GM03348 (cell line): ENCODE data around the gene KPNA6.
"Not testable (repeated sequence)": the region's sequence is repeated elsewhere in the genome, so short reads cannot be mapped to it uniquely, and the experiment has no call there.

ENCODE experiments used
- DNase-seq: peaks from one replicate; pipeline ENCODE4 v3.0.0; 2012; ENCODE audit warnings: low spot score

KPNA6 gene

DNA sequence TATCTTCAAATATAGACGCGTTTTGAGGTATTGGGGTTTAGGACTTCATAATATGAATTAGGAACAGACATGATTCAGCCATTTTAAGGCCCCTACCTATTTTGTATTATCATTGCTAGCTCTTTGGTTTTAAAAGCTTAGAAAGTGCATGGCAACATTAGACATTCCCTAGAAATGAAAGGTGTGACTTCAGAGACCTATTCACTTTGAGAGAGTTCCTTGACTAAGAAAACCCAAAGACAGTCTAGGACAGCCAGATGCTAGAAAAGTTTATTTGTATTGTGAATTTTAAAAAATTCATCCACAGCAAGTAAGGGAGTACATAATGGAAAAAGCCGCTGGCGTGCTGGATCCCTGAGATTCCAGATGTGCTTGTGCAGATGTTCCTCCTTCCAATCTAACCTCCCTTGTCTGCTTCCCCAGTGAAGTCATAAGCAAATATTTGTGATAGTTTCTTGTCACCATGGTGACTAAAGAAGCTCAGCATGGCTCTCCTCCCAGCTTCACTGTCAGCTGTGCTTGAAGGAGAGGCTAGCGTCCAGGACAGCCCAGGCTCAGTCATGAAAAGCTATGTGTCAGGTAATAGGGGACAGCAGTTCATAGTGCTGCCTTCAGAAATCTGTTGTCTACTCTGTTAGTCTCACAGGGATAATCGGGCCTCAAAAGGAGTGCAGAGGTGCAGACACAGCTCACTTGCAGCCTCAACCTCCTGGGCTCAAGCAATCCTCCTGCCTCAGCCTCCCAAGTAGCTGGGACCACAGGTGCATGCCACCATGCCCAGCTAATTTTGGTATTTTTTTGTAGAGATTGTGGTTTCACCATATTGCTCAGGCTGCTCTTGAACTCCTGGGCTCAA lies 34.8 kb downstream of the KPNA6 start:
- peak; percentile 89 for DNase-seq

DNA sequence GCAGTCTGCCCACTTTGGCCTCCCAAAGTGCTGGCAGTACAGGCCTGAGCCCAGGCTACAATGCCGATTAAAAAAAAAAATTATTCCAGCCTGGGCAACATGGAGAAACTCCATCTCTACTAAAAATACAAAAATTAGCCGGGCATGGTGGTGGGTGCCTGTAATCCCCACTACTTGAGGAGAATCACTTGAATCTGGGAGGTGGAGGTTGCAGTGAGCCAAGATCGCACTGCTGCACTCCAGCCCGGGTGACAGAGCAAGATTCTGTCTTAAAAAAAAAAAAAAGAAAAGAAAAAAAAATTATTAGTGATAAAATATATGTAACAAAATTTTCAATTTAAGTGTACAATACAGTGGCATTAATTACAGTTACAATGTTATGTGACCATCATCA lies 35.4 kb downstream of the KPNA6 start:
- not testable (repeated sequence) for DNase-seq

DNA sequence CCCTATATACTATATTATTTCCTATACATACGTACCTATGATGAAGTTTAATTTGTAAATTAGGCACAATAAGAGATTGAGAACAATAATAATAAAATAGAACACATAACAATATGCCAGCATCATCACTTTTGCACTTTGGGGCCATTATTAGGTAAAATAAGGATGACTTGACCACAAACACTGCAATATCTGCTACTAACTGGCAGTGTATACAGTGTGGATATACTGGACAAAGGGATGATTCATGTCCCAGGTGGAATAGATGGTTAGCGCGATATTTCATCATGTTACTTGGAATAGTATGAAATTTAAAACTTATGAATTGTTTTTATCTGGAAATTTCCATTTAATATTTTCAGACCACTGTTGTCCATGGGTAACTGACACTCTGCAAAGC lies 36.2 kb downstream of the KPNA6 start:
- DNase-seq: no peak

- DNase-seq: not testable (repeated sequence)
These were observed 39.9 kb downstream of the KPNA6 start for GRCh38 chr1:32147799-32148198.

DNA sequence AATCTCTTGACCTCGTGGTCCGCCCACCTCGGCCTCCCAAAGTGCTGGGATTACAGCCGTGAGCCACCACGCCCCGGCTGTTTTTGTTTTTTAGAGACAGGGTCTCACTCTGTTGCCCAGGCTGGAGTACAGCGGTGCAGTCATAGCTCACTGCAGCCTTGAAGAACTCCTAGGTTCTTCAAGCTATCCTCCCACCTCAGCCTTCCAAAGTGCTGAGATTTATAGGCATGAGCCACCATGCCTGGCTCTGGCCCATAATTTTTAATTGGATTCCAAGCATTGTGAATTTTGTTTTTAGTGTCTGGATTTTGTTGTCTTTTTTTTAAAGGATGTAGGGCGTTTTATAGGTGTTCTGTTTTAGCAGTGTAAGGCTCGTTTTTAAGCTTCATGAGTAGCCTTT lies 43.0 kb downstream of the KPNA6 start:
- no peak for DNase-seq

GRCh38 chr1:32151319-32151787 lies 43.5 kb downstream of the KPNA6 start:
- peak; percentile 65 for DNase-seq

- no peak for DNase-seq
These were observed 51.3 kb downstream of the KPNA6 start for GRCh38 chr1:32159189-32159588.

- no peak for DNase-seq
These were observed 55.5 kb downstream of the KPNA6 start for GRCh38 chr1:32163405-32163804.

DNA sequence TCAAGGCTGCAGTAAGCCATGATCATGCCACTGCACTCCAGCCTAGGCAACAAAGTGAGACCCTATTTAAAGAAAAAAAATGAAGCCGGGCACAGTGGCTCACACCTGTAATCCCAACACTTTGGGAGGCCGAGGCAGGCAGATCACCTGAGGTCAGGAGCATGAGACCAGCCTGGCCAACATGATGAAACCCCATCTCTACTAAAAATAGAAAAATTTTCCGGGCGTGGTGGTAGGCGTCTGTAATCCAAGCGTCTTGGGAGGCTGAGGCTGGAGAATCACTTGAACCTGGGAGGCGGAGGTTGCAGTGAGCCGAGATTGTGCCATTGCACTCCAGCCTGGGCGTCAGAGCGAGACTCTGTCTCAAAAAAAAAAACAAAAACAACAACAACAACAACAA lies 57.8 kb downstream of the KPNA6 start:
- not testable (repeated sequence) for DNase-seq

DNA sequence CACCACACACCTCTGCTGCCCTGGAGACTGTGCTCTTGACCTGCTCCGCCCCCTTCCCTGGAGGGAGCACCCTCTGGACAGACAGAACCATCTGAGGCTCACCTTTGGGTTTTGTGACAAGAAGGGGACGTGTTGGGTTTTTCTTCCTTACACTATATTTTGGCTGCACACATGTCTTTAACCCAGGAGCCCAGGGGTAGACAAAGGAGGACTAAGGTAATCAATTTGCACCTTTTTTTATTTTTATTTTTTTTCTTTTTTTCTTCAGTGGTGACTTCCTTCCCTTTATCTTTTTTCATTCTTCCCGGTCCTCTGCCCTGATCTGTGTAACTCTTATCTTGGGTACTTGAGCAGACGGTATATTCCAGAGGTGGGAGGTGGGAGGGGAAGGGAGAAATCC lies 63.1 kb downstream of the KPNA6 start:
- no peak for DNase-seq

DNA sequence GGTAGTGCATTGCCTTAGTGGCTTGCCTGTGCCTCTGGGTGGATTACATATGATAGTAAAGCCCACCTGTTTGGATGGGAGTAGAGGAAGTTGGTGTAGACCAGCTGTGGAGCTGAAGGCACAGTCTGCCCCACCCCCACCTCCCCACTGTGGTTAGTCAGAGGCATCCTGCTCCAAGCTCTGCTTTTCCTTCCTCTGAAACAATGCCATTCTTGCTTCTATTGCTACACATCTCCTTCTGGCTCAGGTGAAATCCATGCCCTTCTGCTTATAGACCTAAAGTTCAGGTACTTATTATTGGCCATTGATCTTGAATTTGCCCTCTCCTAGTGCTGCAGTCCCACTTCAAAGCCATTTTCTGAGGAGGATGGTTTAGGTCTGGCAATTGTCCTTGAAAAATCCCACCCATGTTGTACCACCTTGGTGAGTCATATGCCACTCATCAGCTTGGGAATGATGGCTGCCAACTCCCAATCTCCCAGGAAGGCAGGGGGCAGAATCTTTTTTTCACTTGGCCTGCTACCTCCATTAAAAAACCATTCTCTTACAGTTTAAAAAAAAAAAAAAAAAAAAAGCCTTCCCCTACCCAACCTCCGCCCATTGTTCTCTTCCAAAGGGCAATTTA lies 64.9 kb downstream of the KPNA6 start:
- peak; percentile 31 for DNase-seq

DNA sequence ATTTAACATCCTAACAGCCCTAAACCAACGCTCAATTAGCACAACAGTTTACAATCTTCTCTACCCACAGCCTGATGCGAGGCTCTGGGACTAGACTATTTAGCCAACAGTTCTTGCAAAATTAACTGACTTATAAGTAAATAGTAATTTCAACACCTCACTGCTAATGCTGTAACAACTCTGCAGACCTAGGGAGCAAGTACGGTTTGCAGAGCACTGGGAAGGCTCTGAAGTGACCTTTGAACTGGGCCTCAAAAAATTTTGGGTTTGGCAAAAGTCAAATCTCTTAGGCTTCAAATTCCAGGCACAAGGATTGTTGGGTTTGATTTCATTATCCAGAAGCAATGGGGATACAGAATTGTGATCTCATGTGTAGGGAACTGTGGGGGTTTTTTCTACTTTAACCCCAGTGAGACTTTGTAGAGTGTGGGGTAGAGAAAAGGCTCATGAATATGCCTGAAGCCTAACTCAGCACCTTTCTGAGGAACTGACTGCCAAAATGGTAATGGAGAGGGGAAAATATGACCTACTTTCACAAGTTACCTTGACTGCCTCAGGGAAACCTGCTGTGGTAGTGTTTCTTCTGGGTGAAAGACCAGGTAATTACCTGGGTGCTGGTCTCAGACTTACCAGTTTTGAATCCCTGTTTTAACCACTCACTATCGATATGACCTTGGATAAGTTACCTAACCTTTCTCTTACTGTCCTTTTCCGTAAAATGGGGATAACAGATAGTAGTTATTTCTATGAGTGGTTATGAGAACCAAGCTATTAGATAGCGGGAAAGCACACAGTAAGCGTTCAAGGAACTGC lies 70.7 kb downstream of the KPNA6 start:
- no peak for DNase-seq

- no peak for DNase-seq
These were observed 71.3 kb downstream of the KPNA6 start for GRCh38 chr1:32179193-32179442.

- DNase-seq: peak; percentile 99
These were observed 71.8 kb downstream of the KPNA6 start, which contains the start of gene TXLNA for GRCh38 chr1:32179443-32180185. Gene TXLNA (plus strand): TSS chr1:32179675. CDS start chr1:32180346, 671 bp downstream.

DNA sequence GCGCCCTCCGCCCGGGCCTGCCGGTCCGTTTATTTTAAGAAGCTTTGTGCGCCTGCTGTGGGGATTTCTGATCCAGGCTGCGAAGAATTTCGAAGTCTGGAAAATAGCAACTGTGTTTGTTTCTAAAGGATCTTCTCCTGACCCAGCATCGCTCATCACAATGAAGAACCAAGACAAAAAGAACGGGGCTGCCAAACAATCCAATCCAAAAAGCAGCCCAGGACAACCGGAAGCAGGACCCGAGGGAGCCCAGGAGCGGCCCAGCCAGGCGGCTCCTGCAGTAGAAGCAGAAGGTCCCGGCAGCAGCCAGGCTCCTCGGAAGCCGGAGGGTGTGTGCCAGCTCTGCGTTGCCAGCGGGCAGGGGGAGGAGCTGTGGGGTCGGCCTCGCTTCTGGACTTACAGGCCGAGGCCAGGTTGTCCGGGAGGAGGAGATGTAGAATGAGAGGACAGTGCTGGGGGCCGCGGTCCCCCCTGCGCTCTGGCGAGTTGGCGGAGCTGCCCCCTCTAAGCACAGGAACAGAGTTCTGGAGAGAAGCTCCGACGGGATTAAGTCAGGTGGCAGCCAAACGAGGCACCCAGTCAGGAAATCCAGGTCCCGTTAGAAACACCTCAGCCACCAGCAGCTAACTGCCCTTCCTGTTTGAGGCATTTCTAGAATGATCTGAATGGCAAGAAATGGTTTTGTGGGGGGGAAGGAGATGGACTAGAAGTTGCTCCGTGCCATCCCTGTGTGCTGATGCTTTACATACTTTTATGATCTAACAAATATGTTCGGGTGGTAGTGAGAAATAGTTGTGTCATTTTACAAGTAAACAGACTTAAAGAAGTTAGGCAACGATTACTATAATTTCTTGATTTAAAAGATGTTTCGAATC lies 72.6 kb downstream of the KPNA6 start:
- peak; percentile 77 for DNase-seq

- DNase-seq: no peak
These were observed 73.2 kb downstream of the KPNA6 start for GRCh38 chr1:32181065-32181464.

GRCh38 chr1:32181563-32181962 lies 73.7 kb downstream of the KPNA6 start:
- no peak for DNase-seq

- DNase-seq: peak; percentile 44
These were observed 74.2 kb downstream of the KPNA6 start for GRCh38 chr1:32182060-32182459.

GRCh38 chr1:32184650-32185049 lies 76.8 kb downstream of the KPNA6 start:
- no peak for DNase-seq

- no peak for DNase-seq
These were observed 78.2 kb downstream of the KPNA6 start for GRCh38 chr1:32186077-32186476.

GRCh38 chr1:32186491-32186890 lies 78.6 kb downstream of the KPNA6 start:
- DNase-seq: no peak
